ENCODE measurements around the gene RETREG1. TPM values are rescaled to one million over a fixed set of nuclear protein-coding genes. Genes with fewer than 3 reads are reported as not detected.

RETREG1 gene
- total and polyA plus RNA-seq, 12 donors = 14.6 to 337 (median 216) TPM

DNA sequence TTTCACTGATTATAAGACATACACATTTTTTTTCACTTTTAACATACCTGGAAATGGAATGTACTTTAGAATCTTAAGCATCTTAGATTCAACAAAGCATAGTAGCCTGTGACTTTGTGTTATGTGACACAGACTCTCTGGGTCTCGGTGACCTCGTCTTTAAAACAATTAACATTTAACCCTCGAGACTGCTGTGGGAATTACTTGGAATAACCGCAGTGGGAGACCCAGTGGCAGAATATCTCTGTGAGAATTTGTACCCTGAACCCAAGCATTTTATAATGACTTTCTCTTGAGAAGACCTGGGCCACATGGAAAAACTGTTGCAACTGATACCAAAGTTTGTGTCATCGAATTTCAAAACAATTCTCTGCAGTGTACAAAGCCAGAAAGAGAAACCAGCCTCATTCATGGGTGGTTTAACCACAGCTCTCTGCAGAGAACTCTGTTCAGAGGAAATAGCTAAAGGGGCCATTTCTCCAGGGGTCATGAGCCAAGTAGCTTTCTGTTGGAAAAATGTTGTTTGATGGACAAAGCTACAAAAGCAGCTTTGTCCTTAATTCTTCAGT is 10.0 kb upstream of the RETREG1 start:
- intact Hi-C loops (cut with DNase I) = loop anchor here in 2 of 10 donors (5.0 kb wide), 2 partner anchors 36 to 41 kb away; no protein-coding TSS in a partner anchor
- TF ChIP-seq CTCF (IDR thresholded peaks at IDR 0.05) = no peak
- H3K4me1 ChIP-seq = peaks cover 0 to 43% (median 9%) of the 10 kb centered on the region in 9 donors
- peak in 1 of 8 donors; percentile 36 for ATAC-seq
- no peaks in the 10 kb centered on the region for H3K27me3 ChIP-seq
- no peaks in the 10 kb centered on the region for H3K9me3 ChIP-seq
- 69 to 72% methylated on average over 5 of the region's 5 CpGs for WGBS, 2 donors
- peak overlapping the region in 1 of 10 donors; percentile 32 for H3K27ac ChIP-seq
- no peak for DNase-seq
- H3K4me3 ChIP-seq = no peak overlapping the region
- H3K36me3 ChIP-seq = no peaks in the 10 kb centered on the region

GRCh38 chr5:16625096-16625495 is 8.3 kb upstream of the RETREG1 start:
- ATAC-seq = peak in 7 of 8 donors; percentile 36 to 73 (median 60)
- intact Hi-C loops (cut with DNase I) = loop anchor here in 2 of 10 donors (5.0 kb wide), 2 partner anchors 37 to 42 kb away; no protein-coding TSS in a partner anchor
- Histone ChIP-seq H3K27ac (peak overlapping the region in 3 of 10 donors; percentile 20 to 29 (median 22)), H3K4me3 (no peak overlapping the region), H3K9me3 (no peaks in the 10 kb centered on the region), H3K27me3 (no peaks in the 10 kb centered on the region), H3K36me3 (no peaks in the 10 kb centered on the region), H3K4me1 (peaks cover 0 to 43% (median 9%) of the 10 kb centered on the region in 9 donors)
- 38 to 39% methylated on average over 3 of the region's 3 CpGs for WGBS, 2 donors
- DNase-seq = no peak
- TF ChIP-seq CTCF (IDR thresholded peaks at IDR 0.05) = no peak

DNA sequence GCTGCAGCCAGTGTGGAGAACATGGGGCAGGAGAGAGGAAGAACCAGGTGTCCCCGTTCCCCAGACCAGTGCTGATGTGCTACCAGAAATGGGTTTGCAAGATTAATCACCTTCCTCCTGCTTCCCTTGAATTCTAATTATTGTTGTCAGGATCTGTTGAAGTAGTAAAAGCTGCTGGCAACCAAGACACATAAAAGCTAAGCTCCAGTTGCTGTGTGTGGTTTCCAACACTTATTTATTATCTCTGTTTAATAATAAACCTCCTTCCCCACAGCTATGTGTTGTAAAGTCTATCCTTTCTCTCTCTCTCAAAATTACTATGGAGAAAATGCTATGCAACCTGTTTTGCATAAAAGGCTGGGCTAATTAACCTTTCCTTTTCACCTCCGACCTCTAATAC is 2.3 kb upstream of the RETREG1 start:
- intact Hi-C loops (cut with DNase I) = no loop called here
- ATAC-seq = no peak
- Histone ChIP-seq H3K27me3 (peaks cover 0 to 15% (median 0%) of the 10 kb centered on the region in 7 donors), H3K36me3 (no peaks in the 10 kb centered on the region), H3K9me3 (no peaks in the 10 kb centered on the region), H3K4me1 (peaks cover 0 to 28% (median 12%) of the 10 kb centered on the region in 9 donors), H3K4me3 (no peak overlapping the region), H3K27ac (no peak overlapping the region)
- TF ChIP-seq CTCF (IDR thresholded peaks at IDR 0.05) = no peak
- DNase-seq = no peak
- 81 to 83% methylated on average over 2 of the region's 2 CpGs for WGBS, 2 donors

- peaks cover 0 to 15% (median 0%) of the 10 kb centered on the region in 7 donors for H3K27me3 ChIP-seq
- ATAC-seq (peak in 4 of 8 donors; percentile 10 to 25 (median 17)), DNase-seq (no peak)
- no peaks in the 10 kb centered on the region for H3K9me3 ChIP-seq
- H3K4me1 ChIP-seq = peaks cover 0 to 28% (median 12%) of the 10 kb centered on the region in 9 donors
- H3K27ac ChIP-seq = peak overlapping the region in 4 of 10 donors; percentile 5 to 82 (median 36)
- H3K4me3 ChIP-seq = no peak overlapping the region
- WGBS, 2 donors = 72 to 74% methylated on average over 10 of the region's 10 CpGs
- H3K36me3 ChIP-seq = no peaks in the 10 kb centered on the region
- no peak for TF ChIP-seq CTCF (IDR thresholded peaks at IDR 0.05)
- intact Hi-C loops (cut with DNase I) = no loop called here
Measured at GRCh38 chr5:16618138-16618897, 1.5 kb upstream of the RETREG1 start.

Data from heart right ventricle (tissue), 16 donors.